GM18520 (cell line): ENCODE measurements around the gene CALML6.
"Not testable (repeated sequence)": the region's sequence is repeated elsewhere in the genome, so short reads cannot be mapped to it uniquely, and the experiment has no call there.

Experiments
- ATAC-seq: cut with Tn5 transposase; IDR thresholded peaks from one replicate; pipeline ENCODE4 v1.9.1; 2021; ENCODE audit not compliant: unreplicated experiment

CALML6 gene

GRCh38 chr1:1914971-1915692 is at the start of gene CALML6:
CALML6 (plus strand) TSS chr1:1915260; CDS start chr1:1915281, 21 bp downstream.
- no peak for ATAC-seq

- no peak for ATAC-seq
These were observed 47.9 kb upstream of the CALML6 start for GRCh38 chr1:1867164-1867563.

- no peak for ATAC-seq
These were observed 45.6 kb upstream of the CALML6 start for GRCh38 chr1:1869469-1869868.

- no peak for ATAC-seq
These were observed 42.6 kb upstream of the CALML6 start for GRCh38 chr1:1872329-1872994.

- ATAC-seq, result no peak
These were observed 41.9 kb upstream of the CALML6 start for GRCh38 chr1:1873186-1873585.

- no peak for ATAC-seq
These were observed 40.2 kb upstream of the CALML6 start for GRCh38 chr1:1874901-1875300.

GRCh38 chr1:1875932-1876331 is 39.1 kb upstream of the CALML6 start:
- no peak for ATAC-seq

- ATAC-seq, result no peak
These were observed 38.6 kb upstream of the CALML6 start for GRCh38 chr1:1876335-1876930.

GRCh38 chr1:1877865-1878436 is 37.1 kb upstream of the CALML6 start:
- no peak for ATAC-seq

- ATAC-seq, result no peak
These were observed 35.1 kb upstream of the CALML6 start for GRCh38 chr1:1879942-1880341.

GRCh38 chr1:1880617-1881312 is 34.3 kb upstream of the CALML6 start:
- no peak for ATAC-seq

- ATAC-seq, result no peak
These were observed 33.3 kb upstream of the CALML6 start for GRCh38 chr1:1881727-1882126.

- no peak for ATAC-seq
These were observed 31.8 kb upstream of the CALML6 start for GRCh38 chr1:1883092-1883873.

GRCh38 chr1:1883890-1884289 is 31.2 kb upstream of the CALML6 start:
- ATAC-seq, result not testable (repeated sequence)

- ATAC-seq, result no peak
These were observed 25.8 kb upstream of the CALML6 start for GRCh38 chr1:1889090-1889750.

- peak; percentile 11 for ATAC-seq
These were observed 25.1 kb upstream of the CALML6 start for GRCh38 chr1:1889847-1890505.

- ATAC-seq, result peak; percentile 70
These were observed 24.3 kb upstream of the CALML6 start, which contains the start of gene GNB1 for GRCh38 chr1:1890506-1891348. GNB1 (minus strand) TSS chr1:1891087; CDS start chr1:1825453, 65,634 bp downstream.

- ATAC-seq, result no peak
These were observed 23.5 kb upstream of the CALML6 start for GRCh38 chr1:1891349-1892078.
